AG08396 (cell line): ENCODE results near the gene JMJD1C.
A peak's percentile ranks its signal among the peaks of the same experiment; 100 is the strongest.
"Not testable (repeated sequence)": the region's sequence is repeated elsewhere in the genome, so short reads cannot be mapped to it uniquely, and the experiment has no call there.

ENCODE experiments used
- DNase-seq: peaks from one replicate; pipeline ENCODE4 v3.0.0; 2012; ENCODE audit warnings: low spot score, mixed read lengths

The JMJD1C gene

GRCh38 chr10:63258920-63259678, 206.7 kb downstream of the JMJD1C start:
- DNase-seq = no peak

GRCh38 chr10:63257778-63258177, 208.0 kb downstream of the JMJD1C start:
- DNase-seq = no peak

GRCh38 chr10:63256009-63256773, 209.6 kb downstream of the JMJD1C start:
- no peak for DNase-seq

- no peak for DNase-seq
Measured at GRCh38 chr10:63255316-63255715, 210.5 kb downstream of the JMJD1C start.

- DNase-seq = no peak
Measured at GRCh38 chr10:63253040-63253439, 212.7 kb downstream of the JMJD1C start.

- no peak for DNase-seq
Measured at GRCh38 chr10:63252095-63252762, 213.5 kb downstream of the JMJD1C start.

- DNase-seq = no peak
Measured at GRCh38 chr10:63250032-63250431, 215.7 kb downstream of the JMJD1C start.

GRCh38 chr10:63247771-63248170, 218.0 kb downstream of the JMJD1C start:
- no peak for DNase-seq

- no peak for DNase-seq
Measured at GRCh38 chr10:63246356-63246755, 219.4 kb downstream of the JMJD1C start.

- no peak for DNase-seq
Measured at GRCh38 chr10:63241841-63242281, 223.9 kb downstream of the JMJD1C start.

GRCh38 chr10:63240807-63241206, 225.0 kb downstream of the JMJD1C start:
- no peak for DNase-seq

GRCh38 chr10:63238501-63238900, 227.3 kb downstream of the JMJD1C start:
- DNase-seq = no peak

- no peak for DNase-seq
Measured at GRCh38 chr10:63237396-63237795, 228.4 kb downstream of the JMJD1C start.

- DNase-seq = peak; percentile 57
Measured at GRCh38 chr10:63236113-63236935, 229.5 kb downstream of the JMJD1C start.

- DNase-seq = not testable (repeated sequence)
Measured at GRCh38 chr10:63235136-63235535, 230.6 kb downstream of the JMJD1C start.

- DNase-seq = no peak
Measured at GRCh38 chr10:63229161-63229560, 236.6 kb downstream of the JMJD1C start.

- no peak for DNase-seq
Measured at GRCh38 chr10:63228237-63228636, 237.5 kb downstream of the JMJD1C start.

GRCh38 chr10:63227207-63227895, 238.4 kb downstream of the JMJD1C start:
- no peak for DNase-seq

- no peak for DNase-seq
Measured at GRCh38 chr10:63224241-63224640, 241.5 kb downstream of the JMJD1C start.

GRCh38 chr10:63221950-63222349, 243.8 kb downstream of the JMJD1C start:
- no peak for DNase-seq

- DNase-seq = no peak
Measured at GRCh38 chr10:63219749-63220148, 246.0 kb downstream of the JMJD1C start.
